ENCODE results near the gene TRPT1.

GRCh38 chr11:64266339-64266738, 40.4 kb upstream of the TRPT1 start:
- TF ChIP-seq CTCF (IDR thresholded peaks at IDR 0.05; ENCODE audit: low read depth, low read length, poor library complexity, severe bottlenecking), result no peak
- TF ChIP-seq EZH2phosphoT487 (IDR thresholded peaks at IDR 0.05; ENCODE audit: borderline replicate concordance, low read length), result no peak
